ENCODE data around the gene TMEM185A. TPM values are rescaled to one million over a fixed set of nuclear protein-coding genes. Genes with fewer than 3 reads are reported as not detected.
"Not testable (repeated sequence)": the region's sequence is repeated elsewhere in the genome, so short reads cannot be mapped to it uniquely, and the experiment has no call there.

Gene TMEM185A
- total and polyA plus RNA-seq, 2 donors (not counting 1 experiment from before 2014, with no cell fraction given) = 17.3 to 24.9 TPM

DNA sequence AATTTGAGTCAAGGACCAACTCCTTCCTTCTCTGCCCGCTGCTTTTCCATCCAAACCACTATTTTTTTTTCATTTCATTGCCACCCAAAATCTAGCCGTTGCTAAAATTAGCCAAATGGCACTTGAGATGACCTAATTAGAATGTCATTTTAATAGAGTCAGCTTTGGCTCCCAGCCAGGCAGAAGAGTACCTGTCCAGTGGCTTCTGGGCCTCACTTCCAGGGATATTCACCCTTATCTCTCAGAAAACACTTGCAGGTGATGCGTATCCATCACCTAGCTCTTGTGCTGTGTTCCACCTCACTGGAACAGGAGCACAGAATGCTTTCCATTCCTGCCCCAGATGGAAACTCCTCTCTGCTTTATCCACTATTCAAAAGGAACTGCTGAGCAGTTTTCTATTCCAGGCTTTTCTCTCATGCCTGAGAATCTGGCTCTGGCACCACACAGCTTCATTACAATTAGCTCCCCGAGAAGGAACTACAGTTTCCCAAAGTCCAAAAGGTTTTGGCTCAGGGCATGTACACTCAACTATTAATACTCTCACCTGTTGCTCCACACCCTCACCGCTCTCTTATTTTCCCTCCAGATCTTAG, 62.8 kb downstream of the TMEM185A start:
- no peaks in the 10 kb centered on the region for H3K9me3 ChIP-seq (ENCODE audit: control insufficient read depth, insufficient read depth, low read depth, low read length)
- H3K79me2 ChIP-seq (ENCODE audit: control insufficient read depth, insufficient read depth, low read length) = no peaks in the 10 kb centered on the region
- TF ChIP-seq EZH2 (IDR thresholded peaks at IDR 0.05; ENCODE audit: low read length, missing control alignments) = no peak
- TF ChIP-seq, protein P1, sequence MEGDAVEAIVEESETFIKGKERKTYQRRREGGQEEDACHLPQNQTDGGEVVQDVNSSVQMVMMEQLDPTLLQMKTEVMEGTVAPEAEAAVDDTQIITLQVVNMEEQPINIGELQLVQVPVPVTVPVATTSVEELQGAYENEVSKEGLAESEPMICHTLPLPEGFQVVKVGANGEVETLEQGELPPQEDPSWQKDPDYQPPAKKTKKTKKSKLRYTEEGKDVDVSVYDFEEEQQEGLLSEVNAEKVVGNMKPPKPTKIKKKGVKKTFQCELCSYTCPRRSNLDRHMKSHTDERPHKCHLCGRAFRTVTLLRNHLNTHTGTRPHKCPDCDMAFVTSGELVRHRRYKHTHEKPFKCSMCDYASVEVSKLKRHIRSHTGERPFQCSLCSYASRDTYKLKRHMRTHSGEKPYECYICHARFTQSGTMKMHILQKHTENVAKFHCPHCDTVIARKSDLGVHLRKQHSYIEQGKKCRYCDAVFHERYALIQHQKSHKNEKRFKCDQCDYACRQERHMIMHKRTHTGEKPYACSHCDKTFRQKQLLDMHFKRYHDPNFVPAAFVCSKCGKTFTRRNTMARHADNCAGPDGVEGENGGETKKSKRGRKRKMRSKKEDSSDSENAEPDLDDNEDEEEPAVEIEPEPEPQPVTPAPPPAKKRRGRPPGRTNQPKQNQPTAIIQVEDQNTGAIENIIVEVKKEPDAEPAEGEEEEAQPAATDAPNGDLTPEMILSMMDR (conservative IDR thresholded peaks at IDR 0.05 in 1 of 2, IDR thresholded peaks at IDR 0.05 in 1 of 2; ENCODE audit: low read depth in 1 of 2, low read length in 2 of 2) = no peak
- no peak overlapping the region for H3K9ac ChIP-seq (ENCODE audit: insufficient read depth, low read length)
- no peaks in the 10 kb centered on the region for H3K4me1 ChIP-seq (ENCODE audit: control insufficient read depth, extremely low read depth, insufficient read depth, low read length)
- no peak overlapping the region for H3K27ac ChIP-seq (ENCODE audit: insufficient read depth, low read length)
- H3K36me3 ChIP-seq (ENCODE audit: control insufficient read depth, insufficient read depth, low read length) = no peaks in the 10 kb centered on the region
- no peak overlapping the region for H3K4me3 ChIP-seq (replicated peaks in 1 of 4; ENCODE audit: control extremely low read depth in 1 of 4, insufficient read depth in 1 of 4, low read depth in 3 of 4, low read length in 4 of 4)
- DNase-seq (ENCODE audit: low read depth in 2 of 2) = no peak
- no peak overlapping the region for H2AFZ ChIP-seq (ENCODE audit: low read length)
- H3K27me3 ChIP-seq (ENCODE audit: control insufficient read depth, insufficient read depth, low read length) = no peaks in the 10 kb centered on the region
- H3K4me2 ChIP-seq (ENCODE audit: extremely low read depth, insufficient read depth, low read length) = no peak overlapping the region
- no peaks in the 10 kb centered on the region for H4K20me1 ChIP-seq (ENCODE audit: control insufficient read depth, extremely low read depth, insufficient read depth, low read length)

DNA sequence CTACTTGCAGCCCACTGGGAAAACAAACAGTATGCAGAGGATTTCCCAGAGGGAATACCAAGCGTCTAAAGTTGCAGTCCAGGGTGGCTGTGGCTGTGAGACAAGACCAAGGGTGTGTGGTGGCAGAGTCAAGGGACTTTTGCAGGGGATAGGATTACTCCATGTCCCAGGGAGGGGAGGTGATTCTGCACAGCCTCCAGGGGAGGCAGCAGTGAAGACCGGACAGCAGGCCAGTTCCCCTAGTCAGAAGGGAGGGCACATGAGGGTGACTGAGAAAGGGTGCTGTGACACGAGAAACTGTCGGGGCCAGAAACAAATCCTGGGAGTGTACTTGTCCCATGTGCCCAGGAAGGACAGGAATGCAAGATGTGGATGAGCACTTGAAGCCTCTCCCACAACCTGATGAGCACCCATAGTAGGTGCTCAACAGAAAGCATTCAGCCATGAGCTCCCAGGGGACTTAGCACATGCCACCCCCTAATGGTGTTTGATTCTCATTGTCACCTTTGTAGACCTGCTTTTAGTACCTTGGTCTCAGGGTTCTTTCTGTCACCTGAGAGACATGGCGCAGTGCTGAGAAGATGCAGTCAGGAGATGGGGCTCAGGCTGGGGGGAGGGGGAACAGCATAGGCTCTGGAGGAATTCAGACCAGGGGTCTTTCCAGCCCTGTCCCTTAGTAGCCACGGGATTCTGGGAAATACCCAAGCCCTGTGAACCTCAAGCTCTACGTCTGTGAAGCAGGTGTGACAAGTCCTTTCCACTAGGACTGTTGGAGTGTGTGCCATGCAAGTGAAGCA, 63.8 kb downstream of the TMEM185A start:
- Histone ChIP-seq H3K4me1 (ENCODE audit: control insufficient read depth, extremely low read depth, insufficient read depth, low read length) (no peaks in the 10 kb centered on the region), H3K36me3 (ENCODE audit: control insufficient read depth, insufficient read depth, low read length) (no peaks in the 10 kb centered on the region), H3K9me3 (ENCODE audit: control insufficient read depth, insufficient read depth, low read depth, low read length) (no peaks in the 10 kb centered on the region), H2AFZ (ENCODE audit: low read length) (no peak overlapping the region), H3K9ac (ENCODE audit: insufficient read depth, low read length) (no peak overlapping the region), H4K20me1 (ENCODE audit: control insufficient read depth, extremely low read depth, insufficient read depth, low read length) (no peaks in the 10 kb centered on the region), H3K27ac (ENCODE audit: insufficient read depth, low read length) (no peak overlapping the region), H3K27me3 (ENCODE audit: control insufficient read depth, insufficient read depth, low read length) (no peaks in the 10 kb centered on the region), H3K4me3 (replicated peaks in 1 of 4; ENCODE audit: control extremely low read depth in 1 of 4, insufficient read depth in 1 of 4, low read depth in 3 of 4, low read length in 4 of 4) (no peak overlapping the region), H3K79me2 (ENCODE audit: control insufficient read depth, insufficient read depth, low read length) (no peaks in the 10 kb centered on the region), H3K4me2 (ENCODE audit: extremely low read depth, insufficient read depth, low read length) (no peak overlapping the region)
- TF ChIP-seq, protein P1 (conservative IDR thresholded peaks at IDR 0.05 in 1 of 2, IDR thresholded peaks at IDR 0.05 in 1 of 2; ENCODE audit: low read depth in 1 of 2, low read length in 2 of 2) = no peak
- TF ChIP-seq EZH2 (IDR thresholded peaks at IDR 0.05; ENCODE audit: low read length, missing control alignments) = no peak
- DNase-seq (ENCODE audit: low read depth in 2 of 2) = no peak

DNA sequence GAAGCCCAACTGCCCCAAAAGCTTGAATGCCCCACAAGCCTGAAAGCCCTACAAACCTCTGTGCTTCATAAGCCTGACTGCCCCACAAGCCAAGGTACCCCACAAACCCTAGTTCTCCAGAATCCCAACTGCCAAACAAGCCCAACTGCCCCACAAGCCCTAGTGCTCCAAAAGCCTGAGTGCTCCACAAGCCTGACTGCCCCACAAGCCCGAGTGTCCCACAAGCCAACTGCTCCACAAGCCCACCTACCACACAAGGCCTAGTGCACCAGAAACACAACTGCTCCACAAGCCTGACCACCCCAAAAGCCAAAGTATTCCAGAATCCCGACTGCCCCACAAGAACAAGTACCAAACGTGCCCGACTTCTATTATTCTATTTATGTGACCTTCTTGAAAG, 68.2 kb downstream of the TMEM185A start:
- Histone ChIP-seq H3K4me2 (ENCODE audit: extremely low read depth, insufficient read depth, low read length) (no peak overlapping the region), H3K36me3 (ENCODE audit: control insufficient read depth, insufficient read depth, low read length) (no peaks in the 10 kb centered on the region), H3K9ac (ENCODE audit: insufficient read depth, low read length) (no peak overlapping the region), H4K20me1 (ENCODE audit: control insufficient read depth, extremely low read depth, insufficient read depth, low read length) (no peaks in the 10 kb centered on the region), H3K79me2 (ENCODE audit: control insufficient read depth, insufficient read depth, low read length) (no peaks in the 10 kb centered on the region), H3K4me3 (replicated peaks in 1 of 4; ENCODE audit: control extremely low read depth in 1 of 4, insufficient read depth in 1 of 4, low read depth in 3 of 4, low read length in 4 of 4) (no peak overlapping the region), H3K9me3 (ENCODE audit: control insufficient read depth, insufficient read depth, low read depth, low read length) (no peaks in the 10 kb centered on the region), H2AFZ (ENCODE audit: low read length) (no peak overlapping the region), H3K4me1 (ENCODE audit: control insufficient read depth, extremely low read depth, insufficient read depth, low read length) (no peaks in the 10 kb centered on the region), H3K27me3 (ENCODE audit: control insufficient read depth, insufficient read depth, low read length) (no peaks in the 10 kb centered on the region), H3K27ac (ENCODE audit: insufficient read depth, low read length) (no peak overlapping the region)
- no peak for DNase-seq (ENCODE audit: low read depth in 2 of 2)
- no peak for TF ChIP-seq EZH2 (IDR thresholded peaks at IDR 0.05; ENCODE audit: low read length, missing control alignments)
- TF ChIP-seq, protein P1 (conservative IDR thresholded peaks at IDR 0.05 in 1 of 2, IDR thresholded peaks at IDR 0.05 in 1 of 2; ENCODE audit: low read depth in 1 of 2, low read length in 2 of 2) = no peak

DNA sequence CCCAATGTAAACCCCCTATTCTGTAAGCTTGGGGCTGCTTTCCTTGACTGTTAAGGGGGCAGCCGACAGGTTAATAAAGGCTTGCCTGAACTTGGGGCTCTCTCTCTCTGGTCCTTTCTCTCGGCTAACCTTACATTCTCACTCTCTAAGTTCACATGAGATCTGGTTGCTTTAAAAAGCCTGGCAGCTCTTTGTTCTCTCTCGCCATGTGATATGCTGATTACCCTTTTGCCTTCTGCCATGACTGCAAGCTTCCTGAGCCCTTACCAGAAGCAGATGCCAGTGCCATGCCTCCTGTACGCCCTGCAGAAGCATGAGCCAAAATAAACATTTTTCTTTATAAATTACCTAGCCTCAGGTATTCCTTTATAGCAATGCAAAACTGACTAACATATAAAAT, 76.3 kb downstream of the TMEM185A start:
- H3K27ac ChIP-seq (ENCODE audit: insufficient read depth, low read length); H3K36me3 ChIP-seq (ENCODE audit: control insufficient read depth, insufficient read depth, low read length); H2AFZ ChIP-seq (ENCODE audit: low read length): not testable (repeated sequence)

More for the DNA sequence above, 76.3 kb downstream of the TMEM185A start:
- H3K4me2 ChIP-seq (ENCODE audit: extremely low read depth, insufficient read depth, low read length); H3K27me3 ChIP-seq (ENCODE audit: control insufficient read depth, insufficient read depth, low read length); H3K9ac ChIP-seq (ENCODE audit: insufficient read depth, low read length); H3K4me1 ChIP-seq (ENCODE audit: control insufficient read depth, extremely low read depth, insufficient read depth, low read length); H3K4me3 ChIP-seq (replicated peaks in 1 of 4; ENCODE audit: control extremely low read depth in 1 of 4, insufficient read depth in 1 of 4, low read depth in 3 of 4, low read length in 4 of 4); H3K79me2 ChIP-seq (ENCODE audit: control insufficient read depth, insufficient read depth, low read length); H4K20me1 ChIP-seq (ENCODE audit: control insufficient read depth, extremely low read depth, insufficient read depth, low read length); H3K9me3 ChIP-seq (ENCODE audit: control insufficient read depth, insufficient read depth, low read depth, low read length); DNase-seq (ENCODE audit: low read depth in 2 of 2): not testable (repeated sequence)
